ENCODE results near the gene SPEN. TPM values are rescaled to one million over a fixed set of nuclear protein-coding genes. Genes with fewer than 3 reads are reported as not detected.

Gene SPEN
- total and polyA plus RNA-seq, 12 donors, result 16.4 to 51.2 (median 30.7) TPM

- peaks cover 0 to 42% of the 10 kb centered on the region in 2 donors for H3K4me1 ChIP-seq (replicated peaks in 1 of 2)
- DNase-seq, result no peak
These were observed 19.3 kb downstream of the SPEN start for GRCh38 chr1:15866721-15867201.

DNA sequence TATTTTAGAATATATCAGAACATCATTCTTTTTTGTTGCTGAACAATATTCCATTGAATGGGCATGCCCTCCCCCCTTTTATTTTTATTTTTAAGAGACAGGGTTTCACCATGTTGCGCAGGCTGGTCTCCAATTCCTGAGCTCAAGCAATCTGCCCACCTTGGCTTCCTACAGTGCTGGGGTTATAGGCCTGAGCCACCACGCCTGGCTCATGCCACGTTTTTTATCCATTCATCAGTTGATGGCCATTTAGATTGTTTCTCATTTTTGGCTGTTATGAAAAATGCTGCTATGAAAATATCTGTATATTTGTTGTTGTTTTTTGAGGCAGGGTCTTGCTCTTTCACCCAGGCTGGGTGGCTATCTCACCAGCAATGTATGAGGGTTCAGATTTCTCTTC is 19.8 kb downstream of the SPEN start:
- H3K9me3 ChIP-seq (replicated peaks in 1 of 3), result no peaks in the 10 kb centered on the region
- WGBS, 4 donors, result 77 to 85% (median 84%) methylated on average over 3 of the region's 3 CpGs

More at GRCh38 chr1:15866721-15867201, 19.3 kb downstream of the SPEN start:
- Histone ChIP-seq H3K36me3 (replicated peaks in 1 of 2) (no peaks in the 10 kb centered on the region), H3K27me3 (no peaks in the 10 kb centered on the region), H3K27ac (no peak overlapping the region), H3K9me3 (replicated peaks in 1 of 3) (no peaks in the 10 kb centered on the region), H3K4me3 (no peak overlapping the region)
- intact Hi-C loops (cut with DNase I), result no loop called here
- 62 to 82% (median 70%) methylated on average over 3 of the region's 3 CpGs for WGBS, 4 donors
- TF ChIP-seq POLR2A (IDR thresholded peaks at IDR 0.05), result no peak
- TF ChIP-seq, protein P1, sequence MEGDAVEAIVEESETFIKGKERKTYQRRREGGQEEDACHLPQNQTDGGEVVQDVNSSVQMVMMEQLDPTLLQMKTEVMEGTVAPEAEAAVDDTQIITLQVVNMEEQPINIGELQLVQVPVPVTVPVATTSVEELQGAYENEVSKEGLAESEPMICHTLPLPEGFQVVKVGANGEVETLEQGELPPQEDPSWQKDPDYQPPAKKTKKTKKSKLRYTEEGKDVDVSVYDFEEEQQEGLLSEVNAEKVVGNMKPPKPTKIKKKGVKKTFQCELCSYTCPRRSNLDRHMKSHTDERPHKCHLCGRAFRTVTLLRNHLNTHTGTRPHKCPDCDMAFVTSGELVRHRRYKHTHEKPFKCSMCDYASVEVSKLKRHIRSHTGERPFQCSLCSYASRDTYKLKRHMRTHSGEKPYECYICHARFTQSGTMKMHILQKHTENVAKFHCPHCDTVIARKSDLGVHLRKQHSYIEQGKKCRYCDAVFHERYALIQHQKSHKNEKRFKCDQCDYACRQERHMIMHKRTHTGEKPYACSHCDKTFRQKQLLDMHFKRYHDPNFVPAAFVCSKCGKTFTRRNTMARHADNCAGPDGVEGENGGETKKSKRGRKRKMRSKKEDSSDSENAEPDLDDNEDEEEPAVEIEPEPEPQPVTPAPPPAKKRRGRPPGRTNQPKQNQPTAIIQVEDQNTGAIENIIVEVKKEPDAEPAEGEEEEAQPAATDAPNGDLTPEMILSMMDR (IDR thresholded peaks at IDR 0.05), result no peak

GRCh38 chr1:15869413-15869812 is 21.9 kb downstream of the SPEN start:
- Histone ChIP-seq H3K27ac (no peak overlapping the region), H3K9me3 (replicated peaks in 1 of 3) (no peaks in the 10 kb centered on the region), H3K4me3 (no peak overlapping the region), H3K4me1 (replicated peaks in 1 of 2) (peaks cover 0 to 39% of the 10 kb centered on the region in 2 donors), H3K27me3 (no peaks in the 10 kb centered on the region), H3K36me3 (replicated peaks in 1 of 2) (peaks cover 0 to 8% of the 10 kb centered on the region in 2 donors)
- intact Hi-C loops (cut with DNase I), result no loop called here
- 97 to 100% (median 98%) methylated on average over 2 of the region's 2 CpGs for WGBS, 4 donors
- DNase-seq, result no peak
- TF ChIP-seq, protein P1 (IDR thresholded peaks at IDR 0.05), result no peak
- no peak for TF ChIP-seq POLR2A (IDR thresholded peaks at IDR 0.05)

More for the DNA sequence above, 19.8 kb downstream of the SPEN start:
- peak in 1 of 7 donors; percentile 3 for DNase-seq
- Histone ChIP-seq H3K4me3 (no peak overlapping the region), H3K27me3 (no peaks in the 10 kb centered on the region), H3K36me3 (replicated peaks in 1 of 2) (no peaks in the 10 kb centered on the region), H3K27ac (no peak overlapping the region), H3K4me1 (replicated peaks in 1 of 2) (peaks cover 0 to 37% of the 10 kb centered on the region in 2 donors)
- intact Hi-C loops (cut with DNase I), result no loop called here
- TF ChIP-seq, protein P1 (IDR thresholded peaks at IDR 0.05), result no peak
- no peak for TF ChIP-seq POLR2A (IDR thresholded peaks at IDR 0.05)

DNA sequence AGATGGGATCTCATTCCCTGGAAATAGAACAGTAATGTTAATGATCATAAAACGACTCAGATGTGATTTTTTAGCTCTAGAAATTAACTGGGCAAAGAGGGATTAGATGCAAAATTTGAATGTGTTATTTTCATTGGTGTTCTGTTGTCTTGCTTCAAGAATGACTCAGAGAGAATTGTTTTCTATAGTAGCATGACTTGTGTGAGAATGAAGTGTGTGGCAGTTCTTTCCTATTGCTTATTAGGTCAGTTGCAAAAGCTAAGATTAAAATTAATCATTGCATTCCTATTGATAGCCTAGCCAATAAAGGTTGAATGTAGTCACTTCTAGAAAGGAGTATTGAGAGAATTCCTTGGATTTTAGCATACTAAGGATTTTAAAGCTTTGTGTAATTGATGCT is 22.9 kb downstream of the SPEN start:
- no peak for DNase-seq
- H3K9me3 ChIP-seq (replicated peaks in 1 of 3), result no peaks in the 10 kb centered on the region
- 41 to 55% (median 48%) methylated on average over 1 of the region's 1 CpG for WGBS, 4 donors
- H3K4me1 ChIP-seq (replicated peaks in 1 of 2), result peaks cover 0 to 43% of the 10 kb centered on the region in 2 donors
- H3K27me3 ChIP-seq, result no peaks in the 10 kb centered on the region
- no peak overlapping the region for H3K4me3 ChIP-seq
- H3K36me3 ChIP-seq (replicated peaks in 1 of 2), result peaks cover 0 to 8% of the 10 kb centered on the region in 2 donors
- H3K27ac ChIP-seq, result no peak overlapping the region
- intact Hi-C loops (cut with DNase I), result no loop called here
- no peak for TF ChIP-seq POLR2A (IDR thresholded peaks at IDR 0.05)
- TF ChIP-seq, protein P1 (IDR thresholded peaks at IDR 0.05), result no peak
